CD14-positive monocyte (primary cell): ENCODE results near the gene FMO3. TPM values are rescaled to one million over a fixed set of nuclear protein-coding genes. Genes with fewer than 3 reads are reported as not detected.

Source experiments
- DNase-seq, 3 donors: peaks; one replicate each; pipeline ENCODE4 v3.0.0-alpha.2; 2011 to 2022
- H2AFZ ChIP-seq: 2 replicates; pipeline ENCODE4 v1.6.0; 2012; ENCODE audit warnings: mild to moderate bottlenecking, low read depth, low read length, inconsistent platforms; ENCODE audit not compliant: insufficient read depth, poor library complexity, severe bottlenecking
- H3K27ac ChIP-seq, 2 donors: 1 replicate in 1 of 2; 2 replicates in 1 of 2; pipeline ENCODE4 v1.5.1; 2012 to 2013; ENCODE audit warnings: low read length in 2 of 2, control low read depth in 1 of 2, inconsistent platforms in 1 of 2, low read depth in 1 of 2, mild to moderate bottlenecking in 1 of 2
- H3K27me3 ChIP-seq, 2 donors: one replicate each; pipeline versions ENCODE4 v1.6.0 to v1.6.1; 2011 to 2013; ENCODE audit warnings: low read length in 2 of 2; ENCODE audit not compliant: control insufficient read depth in 2 of 2, insufficient read depth in 2 of 2
- H3K36me3 ChIP-seq, 2 donors: replicated peaks in 1 of 2; 1 replicate in 1 of 2; 2 replicates in 1 of 2; pipeline versions ENCODE4 v1.5.1 to v1.6.1; 2012 to 2013; ENCODE audit warnings: low read length in 2 of 2, control low read depth in 1 of 2, inconsistent platforms in 1 of 2, mild to moderate bottlenecking in 1 of 2; ENCODE audit not compliant: insufficient read depth in 2 of 2, control insufficient read depth in 1 of 2
- H3K4me1 ChIP-seq, 2 donors: 1 replicate in 1 of 2; 2 replicates in 1 of 2; pipeline versions ENCODE4 v1.5.1 to v1.6.1; 2012 to 2013; ENCODE audit warnings: low read length in 2 of 2, control low read depth in 1 of 2, inconsistent platforms in 1 of 2, mild to moderate bottlenecking in 1 of 2, moderate library complexity in 1 of 2; ENCODE audit not compliant: insufficient read depth in 2 of 2, control insufficient read depth in 1 of 2
- H3K4me2 ChIP-seq: replicated peaks from 2 replicates; pipeline ENCODE3; 2012; ENCODE audit warnings: low read length, moderate library complexity, mild to moderate bottlenecking; ENCODE audit not compliant: poor library complexity, severe bottlenecking; ENCODE audit errors: extremely low read depth
- H3K4me3 ChIP-seq, 3 experiments: fragments of 200-600 bp in 1 of 3; sonication (generic) in 1 of 3; replicated peaks in 1 of 3; 1 replicate in 2 of 3; 2 replicates in 1 of 3; pipeline ENCODE4 v1.5.1; 2011 to 2013; ENCODE audit warnings: low read length in 3 of 3, mild to moderate bottlenecking in 3 of 3, control low read depth in 2 of 3, low read depth in 2 of 3, inconsistent platforms in 1 of 3, moderate library complexity in 1 of 3
- H3K79me2 ChIP-seq: 2 replicates; pipeline ENCODE4 v1.6.0; 2012; ENCODE audit warnings: mild to moderate bottlenecking, control low read depth, inconsistent platforms, low read length, moderate library complexity; ENCODE audit not compliant: insufficient read depth
- H3K9ac ChIP-seq: 2 replicates; pipeline ENCODE4 v1.6.0; 2017; ENCODE audit warnings: low read length, mild to moderate bottlenecking; ENCODE audit not compliant: insufficient read depth, poor library complexity, severe bottlenecking
- H3K9me3 ChIP-seq, 2 donors: replicated peaks in 1 of 2; 1 replicate in 1 of 2; 2 replicates in 1 of 2; pipeline versions ENCODE4 v1.5.1 to v1.6.1; 2012 to 2013; ENCODE audit warnings: low read length in 2 of 2, control low read depth in 1 of 2; ENCODE audit not compliant: control insufficient read depth in 1 of 2, insufficient read depth in 1 of 2
- H4K20me1 ChIP-seq: 2 replicates; pipeline ENCODE4 v1.6.0; 2012; ENCODE audit warnings: mild to moderate bottlenecking, low read length, control low read depth, moderate library complexity; ENCODE audit not compliant: insufficient read depth
- H3K27ac Mint-ChIP-seq, 7 donors: one replicate each; pipeline ENCODE4 v1.8.0; 2020; ENCODE audit warnings: mild to moderate bottlenecking in 7 of 7, mixed read lengths in 7 of 7, moderate library complexity in 6 of 7, inconsistent platforms in 2 of 7
- H3K27me3 Mint-ChIP-seq, 3 donors: one replicate each; pipeline ENCODE4 v1.8.0; 2021 to 2022; ENCODE audit warnings: low read depth in 3 of 3, mild to moderate bottlenecking in 3 of 3, mixed read lengths in 3 of 3, moderate library complexity in 3 of 3, inconsistent platforms in 1 of 3
- H3K36me3 Mint-ChIP-seq, 2 donors: one replicate each; pipeline ENCODE4 v1.8.0; 2020; ENCODE audit warnings: mixed read lengths in 2 of 2, inconsistent platforms in 1 of 2, mild to moderate bottlenecking in 1 of 2
- H3K4me1 Mint-ChIP-seq: one replicate; pipeline ENCODE4 v1.8.0; 2020; ENCODE audit warnings: mild to moderate bottlenecking, mixed read lengths
- H3K4me3 Mint-ChIP-seq, 2 donors: one replicate each; pipeline ENCODE4 v1.8.0; 2020; ENCODE audit warnings: mild to moderate bottlenecking in 2 of 2, mixed read lengths in 2 of 2, moderate library complexity in 1 of 2
- H3K9me3 Mint-ChIP-seq, 7 donors: one replicate each; pipeline ENCODE4 v1.8.0; 2020 to 2022; ENCODE audit warnings: mixed read lengths in 7 of 7, mild to moderate bottlenecking in 6 of 7, moderate library complexity in 6 of 7, inconsistent platforms in 2 of 7
- WGBS: methylation state at CpG from one replicate; pipeline ENCODE4 v1.1.5; 2013; ENCODE audit warnings: missing lambda C conversion rate; ENCODE audit not compliant: insufficient coverage; 5-methylcytosine and 5-hydroxymethylcytosine counted together
- intact Hi-C, 2 donors: fragments of 100-400 bp; cut with micrococcal nuclease; formaldehyde crosslinking; loops; one replicate each; pipeline versions ENCODE4 v1.15.0 to v1.15.1; 2023
- polyA plus RNA-seq, 3 donors: library from polyadenylated mRNA; depleted of rRNA in 1 of 3; unstranded in 2 of 3; stranded (reverse) in 1 of 3; fragments of 300-500 nt in 2 of 3; fragments of >200 nt in 1 of 3; fragmentation: Illumina TruSeq in 2 of 3; gene quantifications; 1 replicate in 2 of 3; 2 replicates in 1 of 3; pipeline ENCODE4 v1.2.3, GENCODE V29; 2012 to 2021
- TF ChIP-seq, protein P1 (sequence below): fragments of 200-600 bp; IDR thresholded peaks from one replicate; pipeline ENCODE4 v1.8.0; 2022; ENCODE audit warnings: antibody characterized with exemption, mild to moderate bottlenecking

Gene FMO3
- polyA plus RNA-seq, 3 donors = not detected

- no peaks in the 10 kb centered on the region for H3K4me1 Mint-ChIP-seq
- Histone ChIP-seq H4K20me1 (no peaks in the 10 kb centered on the region), H3K9ac (no peak overlapping the region), H3K79me2 (no peaks in the 10 kb centered on the region), H3K4me1 (no peaks in the 10 kb centered on the region), H3K9me3 (no peaks in the 10 kb centered on the region), H3K4me2 (no peak overlapping the region), H3K27me3 (no peaks in the 10 kb centered on the region), H3K36me3 (no peaks in the 10 kb centered on the region), H3K4me3 (no peak overlapping the region), H3K27ac (no peak overlapping the region), H2AFZ (no peak overlapping the region)
- no peak for DNase-seq
- intact Hi-C loops = no loop called here
- TF ChIP-seq, protein P1, sequence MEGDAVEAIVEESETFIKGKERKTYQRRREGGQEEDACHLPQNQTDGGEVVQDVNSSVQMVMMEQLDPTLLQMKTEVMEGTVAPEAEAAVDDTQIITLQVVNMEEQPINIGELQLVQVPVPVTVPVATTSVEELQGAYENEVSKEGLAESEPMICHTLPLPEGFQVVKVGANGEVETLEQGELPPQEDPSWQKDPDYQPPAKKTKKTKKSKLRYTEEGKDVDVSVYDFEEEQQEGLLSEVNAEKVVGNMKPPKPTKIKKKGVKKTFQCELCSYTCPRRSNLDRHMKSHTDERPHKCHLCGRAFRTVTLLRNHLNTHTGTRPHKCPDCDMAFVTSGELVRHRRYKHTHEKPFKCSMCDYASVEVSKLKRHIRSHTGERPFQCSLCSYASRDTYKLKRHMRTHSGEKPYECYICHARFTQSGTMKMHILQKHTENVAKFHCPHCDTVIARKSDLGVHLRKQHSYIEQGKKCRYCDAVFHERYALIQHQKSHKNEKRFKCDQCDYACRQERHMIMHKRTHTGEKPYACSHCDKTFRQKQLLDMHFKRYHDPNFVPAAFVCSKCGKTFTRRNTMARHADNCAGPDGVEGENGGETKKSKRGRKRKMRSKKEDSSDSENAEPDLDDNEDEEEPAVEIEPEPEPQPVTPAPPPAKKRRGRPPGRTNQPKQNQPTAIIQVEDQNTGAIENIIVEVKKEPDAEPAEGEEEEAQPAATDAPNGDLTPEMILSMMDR = no peak
- H3K36me3 Mint-ChIP-seq = no peaks in the 10 kb centered on the region
- H3K27ac Mint-ChIP-seq = no peak overlapping the region
- peaks cover 0 to 2% (median 2%) of the 10 kb centered on the region in 3 donors for H3K27me3 Mint-ChIP-seq
- WGBS = no CpG with 5 or more reads among the region's 4 CpGs
- peaks cover 0 to 4% (median 0%) of the 10 kb centered on the region in 7 donors for H3K9me3 Mint-ChIP-seq
- no peak overlapping the region for H3K4me3 Mint-ChIP-seq
These were observed 50.4 kb downstream of the FMO3 start for GRCh38 chr1:171140956-171141687.

DNA sequence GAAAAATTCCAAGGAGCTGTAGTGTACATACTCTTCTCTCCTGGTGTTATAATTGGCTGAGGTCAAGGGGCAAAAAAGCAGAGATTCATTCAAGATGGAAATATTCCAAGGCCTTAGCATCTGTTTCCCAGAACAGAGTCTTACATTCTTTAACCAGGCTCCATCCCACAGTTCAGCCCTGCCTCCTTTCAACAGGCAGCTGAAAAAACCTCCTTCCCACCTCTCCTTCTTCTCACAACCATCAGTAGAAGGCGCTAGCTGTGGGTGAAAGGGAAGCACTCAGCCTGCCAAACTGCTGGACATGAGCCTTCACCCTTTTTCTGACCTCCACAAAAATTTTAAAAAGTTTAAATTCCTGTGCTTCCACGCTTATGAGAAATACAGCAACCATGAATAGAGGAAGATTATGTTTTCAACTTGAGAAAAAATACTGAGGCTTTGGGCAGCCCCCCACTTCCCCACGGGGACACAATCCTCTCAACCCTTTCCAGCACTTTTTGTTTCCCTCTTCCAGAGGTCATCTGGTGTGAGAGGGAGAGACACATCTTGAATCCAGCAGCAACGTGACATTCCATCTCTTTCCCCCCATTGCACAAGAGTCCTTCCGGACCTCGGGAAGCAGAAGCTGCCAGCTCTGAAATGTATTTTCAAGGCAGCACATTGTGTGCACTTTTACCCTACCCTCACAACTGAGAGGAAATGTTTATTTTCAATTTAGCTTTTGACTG lies 51.1 kb downstream of the FMO3 start:
- Mint-ChIP-seq H3K9me3 (peaks cover 0 to 4% (median 0%) of the 10 kb centered on the region in 7 donors), H3K27me3 (peaks cover 0 to 2% (median 2%) of the 10 kb centered on the region in 3 donors), H3K36me3 (no peaks in the 10 kb centered on the region), H3K4me1 (no peaks in the 10 kb centered on the region), H3K27ac (no peak overlapping the region), H3K4me3 (no peak overlapping the region)
- no peak overlapping the region for H3K4me3 ChIP-seq
- H3K79me2 ChIP-seq = no peaks in the 10 kb centered on the region
- H3K9me3 ChIP-seq = no peaks in the 10 kb centered on the region
- H3K4me2 ChIP-seq = no peak overlapping the region
- H4K20me1 ChIP-seq = no peaks in the 10 kb centered on the region
- H3K27ac ChIP-seq = no peak overlapping the region
- no peak overlapping the region for H3K9ac ChIP-seq
- intact Hi-C loops = no loop called here
- no peak for DNase-seq
- H3K4me1 ChIP-seq = no peaks in the 10 kb centered on the region
- WGBS = 31% methylated on average over 2 of the region's 6 CpGs
- no peak overlapping the region for H2AFZ ChIP-seq
- no peaks in the 10 kb centered on the region for H3K27me3 ChIP-seq
- no peaks in the 10 kb centered on the region for H3K36me3 ChIP-seq
- TF ChIP-seq, protein P1 = no peak
